PFSK-1 (cell line): ENCODE data around the gene CERS6.

Source experiments
- FOXP2 ChIP-seq: optimal IDR thresholded peaks from 2 replicates; pipeline ENCODE3; 2011; ENCODE audit warnings: borderline replicate concordance, control low read depth, inconsistent platforms; ENCODE audit not compliant: insufficient read depth; ENCODE audit errors: extremely low read length, extremely low read depth
- POLR2AphosphoS5 ChIP-seq: IDR thresholded peaks from 2 replicates; pipeline ENCODE4 v1.6.1; 2012; ENCODE audit warnings: low read depth, mild to moderate bottlenecking, control low read depth, low read length, moderate library complexity
- SIN3A ChIP-seq: IDR thresholded peaks from 2 replicates; pipeline ENCODE4 v1.6.1; 2012; ENCODE audit warnings: mild to moderate bottlenecking, low read length, moderate library complexity, borderline replicate concordance; ENCODE audit not compliant: insufficient read depth
- TAF1 ChIP-seq: IDR thresholded peaks from 2 replicates; pipeline ENCODE4 v1.6.1; 2012; ENCODE audit warnings: low read length, control low read depth, borderline replicate concordance; ENCODE audit not compliant: insufficient read depth
- TF ChIP-seq, protein P1 (sequence below), 2 experiments: IDR thresholded peaks; 2 replicates each; pipeline versions ENCODE4 v1.6.1 to v1.8.0; 2011 to 2012; ENCODE audit warnings: low read depth in 2 of 2, low read length in 2 of 2, control low read depth in 1 of 2, inconsistent platforms in 1 of 2, mild to moderate bottlenecking in 1 of 2, moderate library complexity in 1 of 2; ENCODE audit not compliant: insufficient read depth in 1 of 2

Gene CERS6

DNA sequence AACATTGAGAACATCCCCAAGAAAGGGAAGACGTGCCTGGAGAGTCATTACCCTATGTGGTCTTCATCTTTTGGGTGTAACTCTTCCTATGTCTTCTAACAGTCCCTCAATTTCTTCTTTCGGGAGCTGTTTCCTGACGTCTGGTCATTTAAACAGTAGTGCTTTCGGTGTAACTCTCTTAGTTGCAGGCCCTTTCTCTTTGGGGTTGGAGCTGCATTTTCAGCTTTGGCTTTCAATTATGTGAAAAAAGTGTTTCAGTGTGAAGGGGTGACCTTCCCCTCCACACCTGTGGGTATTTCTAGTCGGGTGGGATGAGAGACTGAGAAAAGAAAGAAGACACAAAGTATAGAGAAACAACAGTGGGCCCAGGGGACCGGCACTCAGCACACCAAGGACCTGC is 105.9 kb downstream of the CERS6 start:
- TF ChIP-seq FOXP2 (no peak), POLR2AphosphoS5 (no peak), TAF1 (no peak), SIN3A (no peak)
- TF ChIP-seq, protein P1, sequence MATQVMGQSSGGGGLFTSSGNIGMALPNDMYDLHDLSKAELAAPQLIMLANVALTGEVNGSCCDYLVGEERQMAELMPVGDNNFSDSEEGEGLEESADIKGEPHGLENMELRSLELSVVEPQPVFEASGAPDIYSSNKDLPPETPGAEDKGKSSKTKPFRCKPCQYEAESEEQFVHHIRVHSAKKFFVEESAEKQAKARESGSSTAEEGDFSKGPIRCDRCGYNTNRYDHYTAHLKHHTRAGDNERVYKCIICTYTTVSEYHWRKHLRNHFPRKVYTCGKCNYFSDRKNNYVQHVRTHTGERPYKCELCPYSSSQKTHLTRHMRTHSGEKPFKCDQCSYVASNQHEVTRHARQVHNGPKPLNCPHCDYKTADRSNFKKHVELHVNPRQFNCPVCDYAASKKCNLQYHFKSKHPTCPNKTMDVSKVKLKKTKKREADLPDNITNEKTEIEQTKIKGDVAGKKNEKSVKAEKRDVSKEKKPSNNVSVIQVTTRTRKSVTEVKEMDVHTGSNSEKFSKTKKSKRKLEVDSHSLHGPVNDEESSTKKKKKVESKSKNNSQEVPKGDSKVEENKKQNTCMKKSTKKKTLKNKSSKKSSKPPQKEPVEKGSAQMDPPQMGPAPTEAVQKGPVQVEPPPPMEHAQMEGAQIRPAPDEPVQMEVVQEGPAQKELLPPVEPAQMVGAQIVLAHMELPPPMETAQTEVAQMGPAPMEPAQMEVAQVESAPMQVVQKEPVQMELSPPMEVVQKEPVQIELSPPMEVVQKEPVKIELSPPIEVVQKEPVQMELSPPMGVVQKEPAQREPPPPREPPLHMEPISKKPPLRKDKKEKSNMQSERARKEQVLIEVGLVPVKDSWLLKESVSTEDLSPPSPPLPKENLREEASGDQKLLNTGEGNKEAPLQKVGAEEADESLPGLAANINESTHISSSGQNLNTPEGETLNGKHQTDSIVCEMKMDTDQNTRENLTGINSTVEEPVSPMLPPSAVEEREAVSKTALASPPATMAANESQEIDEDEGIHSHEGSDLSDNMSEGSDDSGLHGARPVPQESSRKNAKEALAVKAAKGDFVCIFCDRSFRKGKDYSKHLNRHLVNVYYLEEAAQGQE (IDR thresholded peaks at IDR 0.05; ENCODE audit: insufficient read depth in 1 of 2, low read depth in 2 of 2, low read length in 2 of 2), result no peak

DNA sequence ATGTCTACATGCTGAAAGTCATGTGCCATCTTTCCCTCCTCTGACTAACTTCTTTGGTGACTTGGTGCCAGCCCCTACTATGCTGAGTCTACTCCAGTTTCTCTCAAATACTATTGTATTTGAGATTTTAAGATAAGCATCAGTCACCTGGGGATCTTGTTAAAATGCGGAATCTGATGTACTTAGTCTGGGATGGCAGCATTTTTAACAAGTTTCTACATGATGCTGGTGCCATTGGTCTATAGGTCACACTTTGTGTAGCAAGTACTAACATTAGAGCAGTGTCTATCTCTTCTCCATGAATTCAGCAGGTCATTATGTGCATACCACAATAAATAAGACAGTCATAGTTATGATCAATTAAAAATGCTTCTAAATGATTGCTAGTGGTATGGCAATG is 106.9 kb downstream of the CERS6 start:
- TF ChIP-seq FOXP2 (no peak), TAF1 (no peak), POLR2AphosphoS5 (no peak), SIN3A (no peak)
- TF ChIP-seq, protein P1 (IDR thresholded peaks at IDR 0.05; ENCODE audit: insufficient read depth in 1 of 2, low read depth in 2 of 2, low read length in 2 of 2), result no peak

DNA sequence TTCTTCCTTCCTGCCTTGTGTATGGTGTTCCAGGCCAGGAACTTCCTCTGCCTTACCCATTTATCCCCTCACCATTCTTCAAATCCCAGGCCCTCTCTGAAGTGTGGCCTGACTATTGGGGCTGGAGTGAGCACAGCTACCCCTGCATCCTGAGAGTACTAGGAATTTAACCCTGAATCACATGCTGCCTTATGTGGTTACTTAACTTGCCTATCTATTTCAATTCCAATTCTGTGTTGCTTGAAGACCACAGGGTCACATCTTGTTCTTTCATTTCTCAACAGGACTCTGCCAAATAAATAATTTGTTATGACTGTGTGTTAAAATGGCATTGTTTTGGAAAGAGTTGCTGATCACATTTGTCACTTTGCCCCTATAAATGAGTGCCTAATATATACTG is 108.6 kb downstream of the CERS6 start:
- no peak for TF ChIP-seq TAF1
- TF ChIP-seq, protein P1 (IDR thresholded peaks at IDR 0.05; ENCODE audit: insufficient read depth in 1 of 2, low read depth in 2 of 2, low read length in 2 of 2), result no peak
- TF ChIP-seq FOXP2, result no peak
- no peak for TF ChIP-seq POLR2AphosphoS5
- no peak for TF ChIP-seq SIN3A

DNA sequence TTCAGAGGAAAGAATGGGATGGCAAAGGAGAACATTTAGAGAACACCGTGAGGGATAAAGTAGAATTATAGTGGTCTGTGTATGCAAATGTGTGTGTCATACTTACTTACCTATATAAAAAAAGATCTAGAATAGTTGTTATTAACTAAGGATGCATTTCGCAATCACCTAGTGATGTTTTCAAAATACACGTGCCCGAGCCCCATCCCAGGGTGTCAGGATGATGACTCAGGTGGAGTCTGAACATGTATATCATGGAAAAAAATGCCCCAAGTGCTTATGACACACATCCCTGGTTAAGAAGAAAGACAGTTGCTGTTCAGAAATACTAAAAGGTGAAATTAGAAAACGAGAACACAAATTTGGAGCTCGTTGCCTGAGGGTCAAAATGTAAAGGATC is 109.0 kb downstream of the CERS6 start:
- TF ChIP-seq POLR2AphosphoS5 (no peak), FOXP2 (no peak), TAF1 (no peak), SIN3A (no peak)
- TF ChIP-seq, protein P1 (IDR thresholded peaks at IDR 0.05; ENCODE audit: insufficient read depth in 1 of 2, low read depth in 2 of 2, low read length in 2 of 2), result no peak

DNA sequence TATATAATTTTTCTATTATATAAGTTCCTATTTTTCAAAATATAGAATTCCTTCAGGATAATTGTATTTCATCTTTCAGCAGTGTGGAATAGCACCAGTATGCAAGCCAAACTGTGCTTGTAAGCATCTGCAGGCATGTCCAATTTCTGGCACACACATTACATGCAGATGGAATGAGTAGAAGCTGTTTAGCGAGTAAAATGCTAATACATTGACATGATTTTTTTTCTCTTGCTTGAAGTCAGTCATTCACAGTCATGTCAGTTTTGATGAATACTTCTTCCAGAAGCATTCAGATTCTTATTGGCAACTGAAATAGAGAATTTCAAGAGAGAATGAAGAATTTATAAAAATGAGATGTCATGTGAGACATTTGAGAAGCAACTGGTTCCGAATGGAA is 109.4 kb downstream of the CERS6 start:
- TF ChIP-seq FOXP2, result no peak
- no peak for TF ChIP-seq POLR2AphosphoS5
- TF ChIP-seq, protein P1 (IDR thresholded peaks at IDR 0.05; ENCODE audit: insufficient read depth in 1 of 2, low read depth in 2 of 2, low read length in 2 of 2), result no peak
- TF ChIP-seq TAF1, result no peak
- no peak for TF ChIP-seq SIN3A
